HL-60 (cell line): ENCODE measurements around the gene TREH.
A peak's percentile ranks its signal among the peaks of the same experiment; 100 is the strongest.

ENCODE experiments used
- DNase-seq, 2 experiments: peaks; one replicate each; pipeline ENCODE4 v3.0.0-alpha.2; 2010 to 2020; ENCODE audit warnings: low read depth in 1 of 2, low spot score in 1 of 2
- H3K27ac ChIP-seq: fragments of 250-450 bp; sonication (Bioruptor Pico); replicated peaks from 2 replicates; pipeline ENCODE4 v1.5.1; 2020; ENCODE audit warnings: mild to moderate bottlenecking, moderate library complexity
- H3K27me3 ChIP-seq: fragments of 250-450 bp; sonication (Bioruptor Pico); 2 replicates; pipeline ENCODE4 v1.5.1; 2021; ENCODE audit warnings: mild to moderate bottlenecking, moderate library complexity; ENCODE audit not compliant: insufficient read depth, poor library complexity, severe bottlenecking
- H3K4me3 ChIP-seq: replicated peaks from 2 replicates; pipeline ENCODE4 v1.5.1; 2011; ENCODE audit warnings: mild to moderate bottlenecking, control low read depth, low read length; ENCODE audit not compliant: insufficient read depth
- GABPA ChIP-seq: IDR thresholded peaks from 2 replicates; pipeline ENCODE4 v1.6.1; 2012; ENCODE audit warnings: low read depth
- POLR2AphosphoS5 ChIP-seq: IDR thresholded peaks from 2 replicates; pipeline ENCODE4 v1.6.1; 2012; ENCODE audit warnings: low read depth
- SPI1 ChIP-seq: IDR thresholded peaks from 2 replicates; pipeline ENCODE4 v1.6.1; 2012; ENCODE audit warnings: low read depth, mild to moderate bottlenecking, borderline replicate concordance
- TF ChIP-seq, protein P1 (sequence below): IDR thresholded peaks from 2 replicates; pipeline ENCODE4 v1.6.1; 2012; ENCODE audit warnings: low read depth; ENCODE audit not compliant: insufficient replicate concordance
- TF ChIP-seq, protein P2 (sequence below): IDR thresholded peaks from one replicate; pipeline ENCODE4 v1.5.1; 2011; ENCODE audit warnings: low read length, control low read depth, inconsistent platforms; ENCODE audit not compliant: insufficient read depth

Gene TREH

GRCh38 chr11:118636569-118637290, 42.7 kb downstream of the TREH start:
- DNase-seq, result no peak
- Histone ChIP-seq H3K27me3 (peaks cover 27% of the 10 kb centered on the region), H3K27ac (no peak overlapping the region), H3K4me3 (no peak overlapping the region)
- no peak for TF ChIP-seq POLR2AphosphoS5
- peak; percentile 73 for TF ChIP-seq SPI1
- TF ChIP-seq, protein P1, sequence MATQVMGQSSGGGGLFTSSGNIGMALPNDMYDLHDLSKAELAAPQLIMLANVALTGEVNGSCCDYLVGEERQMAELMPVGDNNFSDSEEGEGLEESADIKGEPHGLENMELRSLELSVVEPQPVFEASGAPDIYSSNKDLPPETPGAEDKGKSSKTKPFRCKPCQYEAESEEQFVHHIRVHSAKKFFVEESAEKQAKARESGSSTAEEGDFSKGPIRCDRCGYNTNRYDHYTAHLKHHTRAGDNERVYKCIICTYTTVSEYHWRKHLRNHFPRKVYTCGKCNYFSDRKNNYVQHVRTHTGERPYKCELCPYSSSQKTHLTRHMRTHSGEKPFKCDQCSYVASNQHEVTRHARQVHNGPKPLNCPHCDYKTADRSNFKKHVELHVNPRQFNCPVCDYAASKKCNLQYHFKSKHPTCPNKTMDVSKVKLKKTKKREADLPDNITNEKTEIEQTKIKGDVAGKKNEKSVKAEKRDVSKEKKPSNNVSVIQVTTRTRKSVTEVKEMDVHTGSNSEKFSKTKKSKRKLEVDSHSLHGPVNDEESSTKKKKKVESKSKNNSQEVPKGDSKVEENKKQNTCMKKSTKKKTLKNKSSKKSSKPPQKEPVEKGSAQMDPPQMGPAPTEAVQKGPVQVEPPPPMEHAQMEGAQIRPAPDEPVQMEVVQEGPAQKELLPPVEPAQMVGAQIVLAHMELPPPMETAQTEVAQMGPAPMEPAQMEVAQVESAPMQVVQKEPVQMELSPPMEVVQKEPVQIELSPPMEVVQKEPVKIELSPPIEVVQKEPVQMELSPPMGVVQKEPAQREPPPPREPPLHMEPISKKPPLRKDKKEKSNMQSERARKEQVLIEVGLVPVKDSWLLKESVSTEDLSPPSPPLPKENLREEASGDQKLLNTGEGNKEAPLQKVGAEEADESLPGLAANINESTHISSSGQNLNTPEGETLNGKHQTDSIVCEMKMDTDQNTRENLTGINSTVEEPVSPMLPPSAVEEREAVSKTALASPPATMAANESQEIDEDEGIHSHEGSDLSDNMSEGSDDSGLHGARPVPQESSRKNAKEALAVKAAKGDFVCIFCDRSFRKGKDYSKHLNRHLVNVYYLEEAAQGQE, result no peak
- no peak for TF ChIP-seq GABPA

- H3K27me3 ChIP-seq, result peaks cover 27% of the 10 kb centered on the region
- H3K4me3 ChIP-seq, result no peak overlapping the region
- no peak for DNase-seq
- TF ChIP-seq, protein P2, sequence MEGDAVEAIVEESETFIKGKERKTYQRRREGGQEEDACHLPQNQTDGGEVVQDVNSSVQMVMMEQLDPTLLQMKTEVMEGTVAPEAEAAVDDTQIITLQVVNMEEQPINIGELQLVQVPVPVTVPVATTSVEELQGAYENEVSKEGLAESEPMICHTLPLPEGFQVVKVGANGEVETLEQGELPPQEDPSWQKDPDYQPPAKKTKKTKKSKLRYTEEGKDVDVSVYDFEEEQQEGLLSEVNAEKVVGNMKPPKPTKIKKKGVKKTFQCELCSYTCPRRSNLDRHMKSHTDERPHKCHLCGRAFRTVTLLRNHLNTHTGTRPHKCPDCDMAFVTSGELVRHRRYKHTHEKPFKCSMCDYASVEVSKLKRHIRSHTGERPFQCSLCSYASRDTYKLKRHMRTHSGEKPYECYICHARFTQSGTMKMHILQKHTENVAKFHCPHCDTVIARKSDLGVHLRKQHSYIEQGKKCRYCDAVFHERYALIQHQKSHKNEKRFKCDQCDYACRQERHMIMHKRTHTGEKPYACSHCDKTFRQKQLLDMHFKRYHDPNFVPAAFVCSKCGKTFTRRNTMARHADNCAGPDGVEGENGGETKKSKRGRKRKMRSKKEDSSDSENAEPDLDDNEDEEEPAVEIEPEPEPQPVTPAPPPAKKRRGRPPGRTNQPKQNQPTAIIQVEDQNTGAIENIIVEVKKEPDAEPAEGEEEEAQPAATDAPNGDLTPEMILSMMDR, result no peak
- TF ChIP-seq POLR2AphosphoS5, result no peak
- no peak for TF ChIP-seq SPI1
- TF ChIP-seq GABPA, result no peak
- TF ChIP-seq, protein P1, result no peak
- no peak overlapping the region for H3K27ac ChIP-seq
Observed at GRCh38 chr11:118635642-118636041, 43.8 kb downstream of the TREH start.

GRCh38 chr11:118635237-118635591, 44.2 kb downstream of the TREH start:
- no peak overlapping the region for H3K4me3 ChIP-seq
- DNase-seq, result no peak
- TF ChIP-seq, protein P1, result no peak
- TF ChIP-seq, protein P2, result no peak
- no peak for TF ChIP-seq GABPA
- no peak for TF ChIP-seq POLR2AphosphoS5
- no peak for TF ChIP-seq SPI1
- H3K27me3 ChIP-seq, result peaks cover 27% of the 10 kb centered on the region
- H3K27ac ChIP-seq, result no peak overlapping the region
